ENCODE data around the gene SEC14L5.
"Not testable (repeated sequence)": the region's sequence is repeated elsewhere in the genome, so short reads cannot be mapped to it uniquely, and the experiment has no call there.

SEC14L5 gene

GRCh38 chr16:4925791-4926190, 32.3 kb upstream of the SEC14L5 start:
- TF ChIP-seq POLR2A (IDR thresholded peaks at IDR 0.05; ENCODE audit: extremely low read depth, insufficient read length) = no peak
- TF ChIP-seq CTCF (IDR thresholded peaks at IDR 0.05; ENCODE audit: low read depth, low read length) = no peak
- no peak for TF ChIP-seq MAX (IDR thresholded peaks at IDR 0.05; ENCODE audit: low read depth, low read length)
- TF ChIP-seq MYC (IDR thresholded peaks at IDR 0.05; ENCODE audit: low read depth, low read length) = no peak
- DNase-seq (ENCODE audit: low read depth) = no peak
- H3K4me3 ChIP-seq (ENCODE audit: low read depth, low read length) = no peak overlapping the region

GRCh38 chr16:4926928-4927327, 31.2 kb upstream of the SEC14L5 start:
- no peak for DNase-seq (ENCODE audit: low read depth)
- TF ChIP-seq POLR2A (IDR thresholded peaks at IDR 0.05; ENCODE audit: extremely low read depth, insufficient read length) (no peak), MAX (IDR thresholded peaks at IDR 0.05; ENCODE audit: low read depth, low read length) (no peak), CTCF (IDR thresholded peaks at IDR 0.05; ENCODE audit: low read depth, low read length) (no peak), MYC (IDR thresholded peaks at IDR 0.05; ENCODE audit: low read depth, low read length) (no peak)
- no peak overlapping the region for H3K4me3 ChIP-seq (ENCODE audit: low read depth, low read length)

- no peak for DNase-seq (ENCODE audit: low read depth)
- TF ChIP-seq CTCF (IDR thresholded peaks at IDR 0.05; ENCODE audit: low read depth, low read length) (no peak), MAX (IDR thresholded peaks at IDR 0.05; ENCODE audit: low read depth, low read length) (no peak), POLR2A (IDR thresholded peaks at IDR 0.05; ENCODE audit: extremely low read depth, insufficient read length) (no peak), MYC (IDR thresholded peaks at IDR 0.05; ENCODE audit: low read depth, low read length) (no peak)
- H3K4me3 ChIP-seq (ENCODE audit: low read depth, low read length) = no peak overlapping the region
These were observed 30.5 kb upstream of the SEC14L5 start for GRCh38 chr16:4927661-4928060.

- no peak for DNase-seq (ENCODE audit: low read depth)
- TF ChIP-seq MYC (IDR thresholded peaks at IDR 0.05; ENCODE audit: low read depth, low read length) (no peak), POLR2A (IDR thresholded peaks at IDR 0.05; ENCODE audit: extremely low read depth, insufficient read length) (no peak), MAX (IDR thresholded peaks at IDR 0.05; ENCODE audit: low read depth, low read length) (no peak), CTCF (IDR thresholded peaks at IDR 0.05; ENCODE audit: low read depth, low read length) (no peak)
- no peak overlapping the region for H3K4me3 ChIP-seq (ENCODE audit: low read depth, low read length)
These were observed 29.9 kb upstream of the SEC14L5 start for GRCh38 chr16:4928227-4928626.

GRCh38 chr16:4929619-4930018, 28.5 kb upstream of the SEC14L5 start:
- not testable (repeated sequence) for DNase-seq (ENCODE audit: low read depth); H3K4me3 ChIP-seq (ENCODE audit: low read depth, low read length)

- no peak overlapping the region for H3K4me3 ChIP-seq (ENCODE audit: low read depth, low read length)
- no peak for TF ChIP-seq CTCF (IDR thresholded peaks at IDR 0.05; ENCODE audit: low read depth, low read length)
- DNase-seq (ENCODE audit: low read depth) = no peak
These were observed 26.7 kb upstream of the SEC14L5 start for GRCh38 chr16:4931381-4931780.

Data from NB4 (cell line).